Prostate gland (tissue), 2 donors: ENCODE data around the gene ZBTB16.

Source experiments
- POLR2A ChIP-seq: fragments of 450-650 bp; IDR thresholded peaks from one replicate; pipeline ENCODE4 v1.6.1; 2016; ENCODE audit warnings: antibody characterized with exemption, mild to moderate bottlenecking
- POLR2AphosphoS5 ChIP-seq: sonication (generic); formaldehyde crosslinking; IDR thresholded peaks from one replicate; pipeline ENCODE4 v1.6.1; 2017; ENCODE audit warnings: antibody characterized with exemption
- TF ChIP-seq, protein P1 (sequence below), 4 experiments: fragments of 200-600 bp in 2 of 4; fragments of 450-650 bp in 2 of 4; sonication (generic) in 2 of 4; IDR thresholded peaks; 1 replicate in 3 of 4; 2 replicates in 1 of 4; pipeline ENCODE4 v1.5.1; 2016 to 2019; ENCODE audit warnings: antibody characterized with exemption in 4 of 4, mild to moderate bottlenecking in 2 of 4, moderate library complexity in 2 of 4

DNA sequence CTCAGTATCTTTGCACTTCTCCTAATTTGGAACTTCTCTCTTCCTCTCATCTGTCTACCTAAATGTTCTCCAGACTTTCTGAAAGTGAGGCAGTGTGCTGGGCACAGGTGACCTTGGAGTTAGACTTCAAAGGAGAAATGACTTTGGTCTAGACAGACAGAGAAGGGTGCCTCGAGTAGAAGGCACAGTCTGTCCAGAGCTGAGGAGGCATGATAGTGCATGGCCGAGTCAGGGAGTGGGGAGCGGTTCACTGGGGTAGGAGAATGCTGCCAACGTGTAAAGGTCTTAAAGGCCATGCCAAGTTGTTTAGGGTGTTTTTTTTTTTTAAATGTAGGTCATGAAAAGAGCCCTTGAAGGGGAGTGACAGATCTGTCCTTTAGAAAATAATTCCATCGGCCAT is 17.3 kb upstream of the ZBTB16 start:
- TF ChIP-seq, protein P1, sequence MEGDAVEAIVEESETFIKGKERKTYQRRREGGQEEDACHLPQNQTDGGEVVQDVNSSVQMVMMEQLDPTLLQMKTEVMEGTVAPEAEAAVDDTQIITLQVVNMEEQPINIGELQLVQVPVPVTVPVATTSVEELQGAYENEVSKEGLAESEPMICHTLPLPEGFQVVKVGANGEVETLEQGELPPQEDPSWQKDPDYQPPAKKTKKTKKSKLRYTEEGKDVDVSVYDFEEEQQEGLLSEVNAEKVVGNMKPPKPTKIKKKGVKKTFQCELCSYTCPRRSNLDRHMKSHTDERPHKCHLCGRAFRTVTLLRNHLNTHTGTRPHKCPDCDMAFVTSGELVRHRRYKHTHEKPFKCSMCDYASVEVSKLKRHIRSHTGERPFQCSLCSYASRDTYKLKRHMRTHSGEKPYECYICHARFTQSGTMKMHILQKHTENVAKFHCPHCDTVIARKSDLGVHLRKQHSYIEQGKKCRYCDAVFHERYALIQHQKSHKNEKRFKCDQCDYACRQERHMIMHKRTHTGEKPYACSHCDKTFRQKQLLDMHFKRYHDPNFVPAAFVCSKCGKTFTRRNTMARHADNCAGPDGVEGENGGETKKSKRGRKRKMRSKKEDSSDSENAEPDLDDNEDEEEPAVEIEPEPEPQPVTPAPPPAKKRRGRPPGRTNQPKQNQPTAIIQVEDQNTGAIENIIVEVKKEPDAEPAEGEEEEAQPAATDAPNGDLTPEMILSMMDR (IDR thresholded peaks at IDR 0.05) = no peak
- no peak for TF ChIP-seq POLR2A
- no peak for TF ChIP-seq POLR2AphosphoS5
